Liver (tissue), 3 donors: ENCODE data around the gene CENPO.

Experiments
- ATF3 ChIP-seq: IDR thresholded peaks from 2 replicates; pipeline ENCODE4 v1.6.1; 2016; ENCODE audit warnings: antibody characterized with exemption
- FOXA2 ChIP-seq: IDR thresholded peaks from 2 replicates; pipeline ENCODE4 v1.6.1; 2016; ENCODE audit warnings: antibody characterized with exemption
- GABPA ChIP-seq, 2 donors: IDR thresholded peaks in 1 of 2; conservative IDR thresholded peaks in 1 of 2; 2 replicates each; pipeline ENCODE4 v1.6.1; 2016; ENCODE audit warnings: antibody characterized with exemption in 2 of 2, mild to moderate bottlenecking in 1 of 2, moderate library complexity in 1 of 2
- HNF4G ChIP-seq: IDR thresholded peaks from 2 replicates; pipeline ENCODE4 v1.6.1; 2016; ENCODE audit warnings: antibody characterized with exemption
- JUND ChIP-seq, 2 donors: IDR thresholded peaks; 2 replicates each; pipeline ENCODE4 v1.6.1; 2016; ENCODE audit warnings: antibody characterized with exemption in 2 of 2
- RAD21 ChIP-seq, 2 donors: IDR thresholded peaks; 2 replicates each; pipeline ENCODE4 v1.6.1; 2016; ENCODE audit warnings: antibody characterized with exemption in 2 of 2, mild to moderate bottlenecking in 2 of 2
- REST ChIP-seq: IDR thresholded peaks from 2 replicates; pipeline ENCODE4 v1.6.1; 2016; ENCODE audit warnings: antibody characterized with exemption, mild to moderate bottlenecking
- RXRA ChIP-seq, 2 donors: IDR thresholded peaks; 2 replicates each; pipeline ENCODE4 v1.6.1; 2017 to 2018; ENCODE audit warnings: antibody characterized with exemption in 2 of 2, mild to moderate bottlenecking in 1 of 2
- SP1 ChIP-seq: IDR thresholded peaks from 2 replicates; pipeline ENCODE4 v1.6.1; 2018; ENCODE audit warnings: antibody characterized with exemption, mild to moderate bottlenecking
- TAF1 ChIP-seq: conservative IDR thresholded peaks from 2 replicates; pipeline ENCODE4 v1.6.1; 2016; ENCODE audit warnings: antibody characterized with exemption, mild to moderate bottlenecking
- YY1 ChIP-seq: IDR thresholded peaks from 2 replicates; pipeline ENCODE4 v1.6.1; 2016; ENCODE audit warnings: antibody characterized with exemption, mild to moderate bottlenecking
- ZBTB33 ChIP-seq: IDR thresholded peaks from 2 replicates; pipeline ENCODE4 v1.6.1; 2016; ENCODE audit warnings: antibody characterized with exemption
- TF ChIP-seq, protein P1 (sequence below): fragments of 150-350 bp; IDR thresholded peaks from 2 replicates; pipeline ENCODE4 v1.5.1; 2017; ENCODE audit warnings: improper control_type of control experiment, low read depth, low read length; ENCODE audit not compliant: missing input control
- TF ChIP-seq, protein P2 (sequence below): IDR thresholded peaks from 2 replicates; pipeline ENCODE4 v1.6.1; 2016; ENCODE audit warnings: antibody characterized with exemption
- donor health status: healthy.
- donor health status: healthy.

- no peak for TF ChIP-seq ZBTB33
- no peak for TF ChIP-seq FOXA2
- TF ChIP-seq, protein P1, sequence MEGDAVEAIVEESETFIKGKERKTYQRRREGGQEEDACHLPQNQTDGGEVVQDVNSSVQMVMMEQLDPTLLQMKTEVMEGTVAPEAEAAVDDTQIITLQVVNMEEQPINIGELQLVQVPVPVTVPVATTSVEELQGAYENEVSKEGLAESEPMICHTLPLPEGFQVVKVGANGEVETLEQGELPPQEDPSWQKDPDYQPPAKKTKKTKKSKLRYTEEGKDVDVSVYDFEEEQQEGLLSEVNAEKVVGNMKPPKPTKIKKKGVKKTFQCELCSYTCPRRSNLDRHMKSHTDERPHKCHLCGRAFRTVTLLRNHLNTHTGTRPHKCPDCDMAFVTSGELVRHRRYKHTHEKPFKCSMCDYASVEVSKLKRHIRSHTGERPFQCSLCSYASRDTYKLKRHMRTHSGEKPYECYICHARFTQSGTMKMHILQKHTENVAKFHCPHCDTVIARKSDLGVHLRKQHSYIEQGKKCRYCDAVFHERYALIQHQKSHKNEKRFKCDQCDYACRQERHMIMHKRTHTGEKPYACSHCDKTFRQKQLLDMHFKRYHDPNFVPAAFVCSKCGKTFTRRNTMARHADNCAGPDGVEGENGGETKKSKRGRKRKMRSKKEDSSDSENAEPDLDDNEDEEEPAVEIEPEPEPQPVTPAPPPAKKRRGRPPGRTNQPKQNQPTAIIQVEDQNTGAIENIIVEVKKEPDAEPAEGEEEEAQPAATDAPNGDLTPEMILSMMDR = no peak
- no peak for TF ChIP-seq REST
- no peak for TF ChIP-seq GABPA (IDR thresholded peaks at IDR 0.05 in 1 of 2, conservative IDR thresholded peaks at IDR 0.05 in 1 of 2)
- no peak for TF ChIP-seq JUND (IDR thresholded peaks at IDR 0.05)
- TF ChIP-seq, protein P2, sequence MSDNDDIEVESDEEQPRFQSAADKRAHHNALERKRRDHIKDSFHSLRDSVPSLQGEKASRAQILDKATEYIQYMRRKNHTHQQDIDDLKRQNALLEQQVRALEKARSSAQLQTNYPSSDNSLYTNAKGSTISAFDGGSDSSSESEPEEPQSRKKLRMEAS = no peak
- TF ChIP-seq RXRA (IDR thresholded peaks at IDR 0.05) = no peak
- TF ChIP-seq YY1 = no peak
- no peak for TF ChIP-seq TAF1
- TF ChIP-seq ATF3 = no peak
- no peak for TF ChIP-seq RAD21 (IDR thresholded peaks at IDR 0.05)
- TF ChIP-seq SP1 = no peak
- no peak for TF ChIP-seq HNF4G
These were observed 64.5 kb downstream of the CENPO start for GRCh38 chr2:24857746-24858145.
